ENCODE data around the gene FGG.

FGG gene

GRCh38 chr4:154566639-154567204, 45.7 kb downstream of the FGG start:
- H3K36me3 ChIP-seq (ENCODE audit: control insufficient read depth in 2 of 2, insufficient read depth in 1 of 2, low read length in 2 of 2): no peaks in the 10 kb centered on the region
- H3K4me3 ChIP-seq (ENCODE audit: low read depth, low read length): no peak overlapping the region
- no peak for TF ChIP-seq YY2 (tag by site-specific recombination; IDR thresholded peaks at IDR 0.05)
- TF ChIP-seq ZIC2 (tag by site-specific recombination; IDR thresholded peaks at IDR 0.05): no peak
- no peak for TF ChIP-seq ZNF843 (tag by site-specific recombination; IDR thresholded peaks at IDR 0.05)
- TF ChIP-seq ZNF404 (tag by site-specific recombination; IDR thresholded peaks at IDR 0.05): no peak
- no peak for TF ChIP-seq ZNF2 (tag by site-specific recombination; IDR thresholded peaks at IDR 0.05)
- no peak for TF ChIP-seq ZNF202 (tag by site-specific recombination; IDR thresholded peaks at IDR 0.05; ENCODE audit: borderline replicate concordance)
- no peak for TF ChIP-seq ZFHX2 (tag by site-specific recombination; conservative IDR thresholded peaks at IDR 0.05)
- no peak for TF ChIP-seq ZBTB48 (tag by site-specific recombination; IDR thresholded peaks at IDR 0.05)
- TF ChIP-seq PRDM2 (tag by site-specific recombination; IDR thresholded peaks at IDR 0.05; ENCODE audit: borderline replicate concordance): no peak
- no peak for TF ChIP-seq ZNF211 (tag by site-specific recombination; IDR thresholded peaks at IDR 0.05; ENCODE audit: low read depth)
- no peak for TF ChIP-seq REST (tag by site-specific recombination; IDR thresholded peaks at IDR 0.05)
- TF ChIP-seq ZNF394 (tag by site-specific recombination; IDR thresholded peaks at IDR 0.05; ENCODE audit: borderline replicate concordance): no peak
- no peaks in the 10 kb centered on the region for H3K4me1 ChIP-seq (ENCODE audit: control insufficient read depth, insufficient read depth, low read length)
- no peak overlapping the region for H3K27ac ChIP-seq (ENCODE audit: extremely low read depth, low read depth, low read length)
- ChIA-PET POLR2A (no interaction called here), CTCF (interaction anchor here (1.0 to 1.4 kb wide), 2 partner anchors 15 to 54 kb away, joined by 3 to 4 read pairs; no protein-coding TSS in a partner anchor)
- H3K9me3 ChIP-seq (ENCODE audit: control insufficient read depth, insufficient read depth, low read depth, low read length): no peaks in the 10 kb centered on the region

GRCh38 chr4:154565704-154566103, 46.8 kb downstream of the FGG start:
- Histone ChIP-seq H3K4me3 (ENCODE audit: low read depth, low read length) (no peak overlapping the region), H3K36me3 (ENCODE audit: control insufficient read depth in 2 of 2, insufficient read depth in 1 of 2, low read length in 2 of 2) (no peaks in the 10 kb centered on the region), H3K27ac (ENCODE audit: extremely low read depth, low read depth, low read length) (no peak overlapping the region), H3K4me1 (ENCODE audit: control insufficient read depth, insufficient read depth, low read length) (no peaks in the 10 kb centered on the region), H3K9me3 (ENCODE audit: control insufficient read depth, insufficient read depth, low read depth, low read length) (no peaks in the 10 kb centered on the region)
- POLR2A ChIA-PET: no interaction called here
- CTCF ChIA-PET: interaction anchor here (1.0 kb wide), 1 partner anchor 55 kb away, joined by 3 read pairs; no protein-coding TSS in a partner anchor
- no peak for TF ChIP-seq ZNF549 (tag by site-specific recombination; IDR thresholded peaks at IDR 0.05)
- TF ChIP-seq ZFP41 (tag by site-specific recombination; IDR thresholded peaks at IDR 0.05; ENCODE audit: borderline replicate concordance): no peak
- TF ChIP-seq ZNF768 (tag by site-specific recombination; IDR thresholded peaks at IDR 0.05): no peak
- TF ChIP-seq ZNF791 (tag by site-specific recombination; IDR thresholded peaks at IDR 0.05): no peak
- no peak for TF ChIP-seq ZNF114 (tag by site-specific recombination; IDR thresholded peaks at IDR 0.05)
- TF ChIP-seq ZNF621 (tag by site-specific recombination; IDR thresholded peaks at IDR 0.05): no peak
- no peak for TF ChIP-seq ZNF548 (tag by site-specific recombination; IDR thresholded peaks at IDR 0.05)
- TF ChIP-seq ZFP69B (tag by site-specific recombination; IDR thresholded peaks at IDR 0.05): no peak
- TF ChIP-seq ZNF2 (tag by site-specific recombination; IDR thresholded peaks at IDR 0.05): no peak
- TF ChIP-seq ZNF112 (tag by site-specific recombination; IDR thresholded peaks at IDR 0.05): no peak
- no peak for TF ChIP-seq ZNF157 (tag by site-specific recombination; IDR thresholded peaks at IDR 0.05)

Measured in HEK293 (cell line).